ENCODE data around the gene UVRAG. TPM values are rescaled to one million over a fixed set of nuclear protein-coding genes. Genes with fewer than 3 reads are reported as not detected.

The UVRAG gene
- total RNA-seq, 2 donors from 2014 or later = 10.9 to 31.0 TPM

DNA sequence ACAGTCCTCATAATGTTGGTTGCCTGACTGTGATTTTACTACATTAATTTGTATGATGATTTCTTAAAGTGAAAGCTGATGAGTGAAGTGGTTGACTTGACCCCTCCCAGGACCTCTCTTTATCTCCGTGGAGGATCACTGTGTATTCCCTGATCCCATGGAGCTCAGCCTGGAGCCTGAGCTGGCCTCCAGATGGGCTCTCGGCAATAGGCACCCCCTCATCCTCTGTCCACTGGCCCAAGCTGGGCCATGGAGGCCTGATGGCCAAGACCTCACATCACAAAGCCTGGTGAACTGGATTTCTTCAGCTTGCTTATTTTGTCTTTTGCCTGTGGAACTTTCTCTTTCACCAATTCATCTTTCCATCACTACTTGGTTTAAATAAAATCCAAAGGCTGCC is 316.1 kb downstream of the UVRAG start:
- H3K27me3 ChIP-seq = no peaks in the 10 kb centered on the region
- H3K9me3 ChIP-seq = no peaks in the 10 kb centered on the region
- peaks cover 17% of the 10 kb centered on the region for H3K4me1 ChIP-seq
- no peaks in the 10 kb centered on the region for H3K36me3 ChIP-seq (replicated peaks in 1 of 2; ENCODE audit: insufficient read depth in 1 of 2, low read depth in 2 of 2)
- DNase-seq = no peak
- no peak for ATAC-seq
- TF ChIP-seq, protein P1, sequence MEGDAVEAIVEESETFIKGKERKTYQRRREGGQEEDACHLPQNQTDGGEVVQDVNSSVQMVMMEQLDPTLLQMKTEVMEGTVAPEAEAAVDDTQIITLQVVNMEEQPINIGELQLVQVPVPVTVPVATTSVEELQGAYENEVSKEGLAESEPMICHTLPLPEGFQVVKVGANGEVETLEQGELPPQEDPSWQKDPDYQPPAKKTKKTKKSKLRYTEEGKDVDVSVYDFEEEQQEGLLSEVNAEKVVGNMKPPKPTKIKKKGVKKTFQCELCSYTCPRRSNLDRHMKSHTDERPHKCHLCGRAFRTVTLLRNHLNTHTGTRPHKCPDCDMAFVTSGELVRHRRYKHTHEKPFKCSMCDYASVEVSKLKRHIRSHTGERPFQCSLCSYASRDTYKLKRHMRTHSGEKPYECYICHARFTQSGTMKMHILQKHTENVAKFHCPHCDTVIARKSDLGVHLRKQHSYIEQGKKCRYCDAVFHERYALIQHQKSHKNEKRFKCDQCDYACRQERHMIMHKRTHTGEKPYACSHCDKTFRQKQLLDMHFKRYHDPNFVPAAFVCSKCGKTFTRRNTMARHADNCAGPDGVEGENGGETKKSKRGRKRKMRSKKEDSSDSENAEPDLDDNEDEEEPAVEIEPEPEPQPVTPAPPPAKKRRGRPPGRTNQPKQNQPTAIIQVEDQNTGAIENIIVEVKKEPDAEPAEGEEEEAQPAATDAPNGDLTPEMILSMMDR (IDR thresholded peaks at IDR 0.05) = no peak
- TF ChIP-seq POLR2A (IDR thresholded peaks at IDR 0.05) = no peak
- WGBS, 2 donors = 70 to 73% methylated on average over 2 of the region's 2 CpGs
- intact Hi-C loops (cut with DNase I) = no loop called here
- H3K4me3 ChIP-seq = no peak overlapping the region
- peak overlapping the region in 1 of 4 donors; percentile 41 for H3K27ac ChIP-seq

DNA sequence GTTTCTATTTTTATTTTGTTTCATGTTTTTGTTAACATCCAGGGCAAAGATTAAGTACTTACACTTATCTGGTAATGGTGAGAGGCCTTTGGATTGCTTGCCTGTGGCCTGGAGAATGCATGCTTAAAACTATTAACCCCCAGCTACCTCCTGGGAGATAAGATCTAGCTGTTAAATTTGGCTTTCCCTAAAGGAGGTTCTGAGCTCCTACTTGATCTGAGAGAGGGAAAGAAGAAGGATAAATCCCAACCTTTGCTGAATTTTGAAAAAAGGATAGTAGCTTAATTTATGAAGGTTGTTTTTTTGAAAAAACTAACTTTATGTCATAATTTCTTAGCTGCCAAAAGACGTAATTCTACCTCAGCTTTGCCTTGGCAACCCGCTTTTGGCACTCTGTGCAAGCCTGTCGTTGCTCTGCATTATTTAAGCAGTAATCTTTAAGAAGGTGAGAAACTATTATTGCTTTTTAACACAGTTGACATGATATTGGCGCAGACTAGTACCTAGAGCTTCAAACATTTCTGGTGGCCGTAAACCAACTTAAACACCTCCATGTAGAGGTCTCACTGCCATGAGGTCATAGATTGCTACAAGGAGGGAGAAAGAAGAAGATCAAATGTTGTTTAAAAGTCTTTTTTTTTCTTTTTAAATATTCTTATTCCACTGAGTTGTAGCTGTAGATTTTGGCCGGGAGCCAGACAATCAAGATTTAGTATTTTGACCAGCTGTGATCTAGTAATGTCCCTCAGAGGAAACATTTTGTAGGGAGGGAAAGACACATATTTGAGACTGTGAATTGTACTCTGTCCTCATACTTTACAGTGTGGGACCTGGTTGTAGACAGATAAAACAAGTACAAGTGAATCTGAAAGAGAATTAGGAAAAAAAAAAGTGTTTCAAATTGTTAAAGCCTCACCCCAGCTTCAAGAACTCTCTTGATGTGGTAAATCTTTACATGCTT is 316.9 kb downstream of the UVRAG start:
- ATAC-seq (peak; percentile 21), DNase-seq (peak in 2 of 4 donors; percentile 34 to 40)
- Histone ChIP-seq H3K27me3 (no peaks in the 10 kb centered on the region), H3K9me3 (no peaks in the 10 kb centered on the region), H3K27ac (peak overlapping the region in 1 of 4 donors; percentile 41), H3K4me1 (peaks cover 17% of the 10 kb centered on the region), H3K36me3 (replicated peaks in 1 of 2; ENCODE audit: insufficient read depth in 1 of 2, low read depth in 2 of 2) (no peaks in the 10 kb centered on the region), H3K4me3 (no peak overlapping the region)
- intact Hi-C loops (cut with DNase I) = no loop called here
- no peak for TF ChIP-seq POLR2A (IDR thresholded peaks at IDR 0.05)
- TF ChIP-seq, protein P1 (IDR thresholded peaks at IDR 0.05) = no peak
- 35 to 37% methylated on average over 6 of the region's 6 CpGs for WGBS, 2 donors

DNA sequence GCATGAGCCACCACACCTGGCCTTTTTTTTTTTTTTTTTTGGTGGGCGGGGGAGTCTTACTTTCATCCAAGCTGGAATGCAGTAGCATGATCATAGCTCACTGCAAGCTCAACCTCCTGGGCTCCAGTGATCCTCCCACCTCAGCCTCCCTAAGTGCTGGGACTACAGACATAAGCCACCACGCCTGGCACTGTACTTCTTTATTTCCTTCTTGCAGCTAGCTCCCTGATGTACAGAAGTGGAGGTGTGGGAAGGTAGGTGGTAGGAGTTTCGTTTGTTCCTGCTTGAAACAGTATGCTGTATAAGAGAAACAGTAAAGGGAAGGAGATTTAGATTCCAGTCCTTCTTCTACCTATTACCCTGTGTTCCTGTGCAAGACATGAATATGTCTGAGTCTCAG is 319.2 kb downstream of the UVRAG start:
- TF ChIP-seq, protein P1 (IDR thresholded peaks at IDR 0.05) = no peak
- TF ChIP-seq POLR2A (IDR thresholded peaks at IDR 0.05) = no peak
- H3K4me3 ChIP-seq = no peak overlapping the region
- no peaks in the 10 kb centered on the region for H3K9me3 ChIP-seq
- no peak overlapping the region for H3K27ac ChIP-seq
- no peaks in the 10 kb centered on the region for H3K36me3 ChIP-seq (replicated peaks in 1 of 2; ENCODE audit: insufficient read depth in 1 of 2, low read depth in 2 of 2)
- intact Hi-C loops (cut with DNase I) = no loop called here
- no peak for ATAC-seq
- 91 to 100% methylated on average over 3 of the region's 3 CpGs for WGBS, 2 donors
- no peaks in the 10 kb centered on the region for H3K27me3 ChIP-seq
- no peak for DNase-seq
- peaks cover 17% of the 10 kb centered on the region for H3K4me1 ChIP-seq

DNA sequence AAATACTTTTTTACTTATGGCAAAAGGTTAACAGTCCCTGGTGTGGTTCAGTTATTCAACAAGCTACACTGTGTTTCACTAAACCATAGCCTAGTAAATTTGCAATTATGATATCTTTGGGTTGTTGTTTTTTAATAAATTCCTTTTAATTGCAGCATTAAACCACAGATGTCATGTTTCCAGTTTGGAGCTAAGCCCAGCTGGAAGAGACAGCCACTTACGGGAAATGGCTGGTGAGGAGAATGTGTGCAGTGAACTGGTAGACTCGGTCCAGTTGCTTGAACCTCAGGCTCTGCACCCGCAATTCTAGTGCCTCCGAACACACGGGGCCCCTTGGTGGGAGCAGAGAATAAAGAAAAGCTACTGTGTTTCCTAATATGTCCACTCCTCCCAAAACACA is 320.5 kb downstream of the UVRAG start:
- ATAC-seq (no peak), DNase-seq (no peak)
- Histone ChIP-seq H3K36me3 (replicated peaks in 1 of 2; ENCODE audit: insufficient read depth in 1 of 2, low read depth in 2 of 2) (no peaks in the 10 kb centered on the region), H3K9me3 (no peaks in the 10 kb centered on the region), H3K4me3 (no peak overlapping the region), H3K27me3 (no peaks in the 10 kb centered on the region), H3K27ac (no peak overlapping the region), H3K4me1 (peaks cover 17% of the 10 kb centered on the region)
- no peak for TF ChIP-seq POLR2A (IDR thresholded peaks at IDR 0.05)
- TF ChIP-seq, protein P1 (IDR thresholded peaks at IDR 0.05) = no peak
- WGBS, 2 donors = 94% methylated on average over 5 of the region's 5 CpGs
- intact Hi-C loops (cut with DNase I) = no loop called here
